ACC112 (cell line): ENCODE data around the gene CIAO3.

ENCODE experiments used
- H2AFZ ChIP-seq: fragments of 200-600 bp; sonication (generic); one replicate; pipeline ENCODE4 v1.6.0; 2017; ENCODE audit warnings: antibody characterized with exemption, low read length; ENCODE audit not compliant: unreplicated experiment
- H3K27ac ChIP-seq: fragments of 200-600 bp; sonication (generic); 2 replicates; pipeline ENCODE4 v1.5.1; 2014; ENCODE audit warnings: low read depth, mild to moderate bottlenecking, antibody characterized with exemption, low read length, moderate library complexity
- H3K27me3 ChIP-seq: fragments of 200-600 bp; sonication (generic); 2 replicates; pipeline ENCODE4 v1.6.1; 2014; ENCODE audit warnings: mild to moderate bottlenecking, antibody characterized with exemption, low read length, moderate library complexity, mixed read lengths; ENCODE audit not compliant: insufficient read depth
- H3K36me3 ChIP-seq: fragments of 200-600 bp; sonication (generic); 2 replicates; pipeline ENCODE4 v1.6.1; 2016; ENCODE audit warnings: mild to moderate bottlenecking, antibody characterized with exemption, low read length, moderate library complexity, mixed read lengths; ENCODE audit not compliant: insufficient read depth
- H3K4me1 ChIP-seq: fragments of 200-600 bp; sonication (generic); one replicate; pipeline ENCODE4 v1.6.1; 2016; ENCODE audit warnings: low read length, mixed read lengths; ENCODE audit not compliant: insufficient read depth, unreplicated experiment, control insufficient read depth
- H3K4me3 ChIP-seq: fragments of 200-600 bp; sonication (generic); 2 replicates; pipeline ENCODE4 v1.5.1; 2014; ENCODE audit warnings: mild to moderate bottlenecking, low read depth, low read length
- H3K79me2 ChIP-seq: fragments of 200-600 bp; sonication (generic); one replicate; pipeline ENCODE4 v1.6.0; 2016; ENCODE audit warnings: low read length; ENCODE audit not compliant: control insufficient read depth, unreplicated experiment, insufficient read depth

The CIAO3 gene

GRCh38 chr16:704552-705380 lies 36.0 kb downstream of the CIAO3 start:
- no peak overlapping the region for H3K4me3 ChIP-seq
- H3K36me3 ChIP-seq = no peaks in the 10 kb centered on the region
- H3K27ac ChIP-seq = no peak overlapping the region
- H3K79me2 ChIP-seq = no peaks in the 10 kb centered on the region
- no peak overlapping the region for H2AFZ ChIP-seq
- peaks cover 77% of the 10 kb centered on the region for H3K27me3 ChIP-seq
- H3K4me1 ChIP-seq = peaks cover 2% of the 10 kb centered on the region

GRCh38 chr16:704047-704446 lies 36.8 kb downstream of the CIAO3 start:
- Histone ChIP-seq H3K79me2 (no peaks in the 10 kb centered on the region), H3K4me3 (no peak overlapping the region), H3K27ac (no peak overlapping the region), H3K4me1 (no peaks in the 10 kb centered on the region), H3K27me3 (peaks cover 81% of the 10 kb centered on the region), H2AFZ (no peak overlapping the region), H3K36me3 (no peaks in the 10 kb centered on the region)

- Histone ChIP-seq H3K4me1 (no peaks in the 10 kb centered on the region), H2AFZ (no peak overlapping the region), H3K36me3 (no peaks in the 10 kb centered on the region), H3K4me3 (no peak overlapping the region), H3K27ac (no peak overlapping the region), H3K79me2 (no peaks in the 10 kb centered on the region), H3K27me3 (peaks cover 82% of the 10 kb centered on the region)
These were observed 37.4 kb downstream of the CIAO3 start for GRCh38 chr16:703406-703805.

GRCh38 chr16:702341-702740 lies 38.5 kb downstream of the CIAO3 start:
- H3K36me3 ChIP-seq = no peaks in the 10 kb centered on the region
- no peak overlapping the region for H3K27ac ChIP-seq
- peaks cover 78% of the 10 kb centered on the region for H3K27me3 ChIP-seq
- no peak overlapping the region for H3K4me3 ChIP-seq
- no peak overlapping the region for H2AFZ ChIP-seq
- H3K4me1 ChIP-seq = no peaks in the 10 kb centered on the region
- H3K79me2 ChIP-seq = no peaks in the 10 kb centered on the region

GRCh38 chr16:700684-701584 lies 39.9 kb downstream of the CIAO3 start:
- no peaks in the 10 kb centered on the region for H3K36me3 ChIP-seq
- H3K4me1 ChIP-seq = no peaks in the 10 kb centered on the region
- no peak overlapping the region for H3K4me3 ChIP-seq
- no peak overlapping the region for H3K27ac ChIP-seq
- H3K79me2 ChIP-seq = no peaks in the 10 kb centered on the region
- H2AFZ ChIP-seq = no peak overlapping the region
- H3K27me3 ChIP-seq = peaks cover 69% of the 10 kb centered on the region

GRCh38 chr16:698911-699671 lies 41.7 kb downstream of the CIAO3 start:
- no peaks in the 10 kb centered on the region for H3K4me1 ChIP-seq
- peaks cover 75% of the 10 kb centered on the region for H3K27me3 ChIP-seq
- no peak overlapping the region for H3K4me3 ChIP-seq
- H2AFZ ChIP-seq = no peak overlapping the region
- no peaks in the 10 kb centered on the region for H3K79me2 ChIP-seq
- H3K27ac ChIP-seq = no peak overlapping the region
- H3K36me3 ChIP-seq = no peaks in the 10 kb centered on the region

GRCh38 chr16:695355-696089 lies 45.3 kb downstream of the CIAO3 start:
- H2AFZ ChIP-seq = no peak overlapping the region
- H3K79me2 ChIP-seq = no peaks in the 10 kb centered on the region
- no peaks in the 10 kb centered on the region for H3K4me1 ChIP-seq
- peak overlapping the region; percentile 35; the same call in 1 of the 2 replicates for H3K4me3 ChIP-seq
- peaks cover 62% of the 10 kb centered on the region for H3K27me3 ChIP-seq
- H3K36me3 ChIP-seq = no peaks in the 10 kb centered on the region
- no peak overlapping the region for H3K27ac ChIP-seq

GRCh38 chr16:694863-695354 lies 45.9 kb downstream of the CIAO3 start:
- H3K4me1 ChIP-seq = no peaks in the 10 kb centered on the region
- no peak overlapping the region for H2AFZ ChIP-seq
- H3K27me3 ChIP-seq = peaks cover 56% of the 10 kb centered on the region
- no peaks in the 10 kb centered on the region for H3K79me2 ChIP-seq
- no peak overlapping the region for H3K27ac ChIP-seq
- H3K36me3 ChIP-seq = no peaks in the 10 kb centered on the region
- H3K4me3 ChIP-seq = no peak overlapping the region

- no peaks in the 10 kb centered on the region for H3K36me3 ChIP-seq
- H3K4me1 ChIP-seq = peaks cover 4% of the 10 kb centered on the region
- no peak overlapping the region for H3K4me3 ChIP-seq
- H3K27ac ChIP-seq = no peak overlapping the region
- H3K79me2 ChIP-seq = peaks cover 3% of the 10 kb centered on the region
- peaks cover 54% of the 10 kb centered on the region for H3K27me3 ChIP-seq
- H2AFZ ChIP-seq = no peak overlapping the region
These were observed 46.5 kb downstream of the CIAO3 start for GRCh38 chr16:694187-694862.
